ENCODE measurements around the gene HSP90AA1.

HSP90AA1 gene

GRCh38 chr14:102037686-102038085 lies 49.2 kb downstream of the HSP90AA1 start:
- DNase-seq, result no peak

DNA sequence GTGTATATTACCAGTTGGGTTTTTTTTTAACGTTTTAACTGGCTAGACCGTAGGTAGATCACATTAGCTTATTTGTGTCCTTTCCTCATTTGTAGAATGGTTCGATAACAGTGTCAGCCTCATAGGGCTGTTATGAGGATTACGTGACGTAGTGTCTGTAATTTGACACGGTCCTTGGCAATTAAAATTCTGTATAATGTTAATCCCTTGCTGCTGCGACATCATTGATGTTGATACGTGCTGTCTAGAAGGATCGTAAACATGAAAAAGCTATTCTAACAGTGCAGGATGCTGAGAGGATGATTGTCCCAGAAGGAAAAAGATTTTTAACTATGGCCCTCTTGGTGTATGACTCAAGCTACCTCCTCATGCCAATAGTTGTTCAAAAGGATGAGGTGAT lies 50.9 kb downstream of the HSP90AA1 start:
- no peak for DNase-seq

GRCh38 chr14:102034301-102034700 lies 52.5 kb downstream of the HSP90AA1 start:
- DNase-seq, result no peak

- DNase-seq, result no peak
Observed at GRCh38 chr14:102033241-102033640, 53.6 kb downstream of the HSP90AA1 start.
